Activated naive CD4-positive, alpha-beta T cell treated with anti-CD3 and anti-CD28 coated beads, Interleukin-2, amount 50 U/mL, for 16 hours (primary cell): ENCODE data around the gene KCNH5.

ENCODE experiments used
- DNase-seq: peaks from one replicate; pipeline ENCODE4 v3.0.0-alpha.2; 2020

KCNH5 gene

GRCh38 chr14:63045234-63045611 lies at the start of gene KCNH5:
TSS of gene KCNH5 (minus strand) at chr14:63045458. CDS start at chr14:63045186, 272 bp downstream.
- peak; percentile 11 for DNase-seq

DNA sequence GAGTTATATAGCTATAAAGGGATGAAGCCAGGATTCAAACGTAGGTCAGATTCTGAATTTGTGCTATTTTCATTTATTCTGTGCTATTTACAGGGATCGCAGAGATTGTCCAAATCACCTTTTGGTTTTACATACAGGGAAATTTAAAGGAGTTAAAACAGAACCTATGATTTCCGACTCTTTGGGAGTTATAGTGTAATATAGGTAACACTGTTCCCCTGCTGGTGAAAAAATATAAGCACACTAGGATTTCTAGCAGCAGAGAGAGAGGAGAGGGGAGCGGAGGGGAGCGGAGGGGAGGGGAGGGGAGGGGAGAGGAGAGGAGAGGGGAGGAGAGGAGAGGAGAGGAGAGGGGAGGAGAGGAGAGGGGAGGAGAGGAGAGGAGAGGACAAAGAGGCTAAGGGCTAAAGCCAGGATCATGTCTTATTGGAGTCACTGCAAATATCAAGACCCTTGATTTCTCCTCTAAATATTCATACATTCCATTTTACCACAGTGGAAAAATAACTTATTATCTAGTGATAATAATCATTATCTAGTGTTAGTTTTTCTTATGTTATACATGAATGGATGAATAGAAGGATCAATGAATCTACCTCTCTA lies 46.2 kb upstream of the KCNH5 start:
- no peak for DNase-seq

GRCh38 chr14:63088865-63089264 lies 43.6 kb upstream of the KCNH5 start:
- DNase-seq: no peak

- DNase-seq: no peak
Measured at GRCh38 chr14:63078569-63078968, 33.3 kb upstream of the KCNH5 start.

GRCh38 chr14:63076488-63076887 lies 31.2 kb upstream of the KCNH5 start:
- no peak for DNase-seq

DNA sequence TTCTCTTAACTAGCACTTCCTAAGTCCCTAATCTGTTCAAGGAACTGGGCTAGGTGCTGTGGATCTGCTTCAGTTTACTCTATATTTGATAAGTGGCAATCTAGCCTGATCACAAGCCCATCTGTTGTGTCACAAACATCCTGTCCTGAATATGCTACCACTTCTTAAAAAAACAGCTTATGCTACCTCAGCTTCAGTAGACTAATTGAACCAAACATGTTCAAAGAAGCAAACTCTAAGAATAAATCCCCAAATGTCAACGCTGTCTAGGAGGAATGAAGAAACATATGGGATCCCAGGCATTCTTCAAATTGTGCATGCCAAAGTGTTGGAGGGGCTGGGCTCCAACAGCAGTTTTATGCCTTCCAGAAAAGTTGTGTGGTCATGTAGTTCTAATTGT lies 10.4 kb upstream of the KCNH5 start:
- DNase-seq: no peak

GRCh38 chr14:63051992-63052391 lies 6.7 kb upstream of the KCNH5 start:
- no peak for DNase-seq

DNA sequence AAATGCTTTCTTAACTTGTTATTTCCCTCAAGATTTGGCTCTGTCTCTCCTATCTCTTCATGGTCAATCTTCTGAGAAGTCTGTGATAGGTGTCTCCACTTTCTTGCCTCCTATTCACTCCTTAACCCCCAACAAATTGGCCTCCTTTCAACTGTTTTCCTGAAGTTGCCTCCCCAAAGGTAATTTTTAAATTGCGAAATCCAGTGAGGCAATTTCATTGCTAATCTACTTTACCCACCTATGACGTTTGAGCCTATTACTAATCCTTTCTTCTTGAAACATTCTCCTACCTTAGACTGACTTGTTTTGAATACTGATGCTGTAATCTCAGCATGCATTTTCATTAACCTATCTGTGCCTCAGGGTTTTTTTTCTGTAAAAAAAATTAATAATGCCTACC lies 6.0 kb upstream of the KCNH5 start:
- no peak for DNase-seq

DNA sequence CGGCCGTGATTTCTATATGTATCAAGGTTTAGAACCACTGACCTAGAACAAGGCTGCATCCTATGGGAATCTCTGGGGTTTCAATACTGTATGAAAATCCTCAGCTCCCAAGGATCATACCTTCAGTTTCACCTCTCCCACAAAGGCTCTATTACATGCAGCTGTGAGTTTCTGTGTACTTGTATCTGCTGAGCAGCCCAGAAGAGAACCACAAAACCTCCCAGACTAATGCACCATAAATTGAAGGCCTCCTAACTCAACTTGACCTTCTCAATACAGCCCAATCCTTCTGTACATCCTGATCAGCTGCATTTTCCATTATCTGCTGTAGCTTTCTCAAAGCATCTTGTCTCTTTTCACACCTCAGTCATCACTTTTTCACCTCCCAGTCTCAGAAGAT lies 5.4 kb upstream of the KCNH5 start:
- no peak for DNase-seq

- DNase-seq: no peak
Measured at GRCh38 chr14:63046339-63047268, 1.3 kb upstream of the KCNH5 start.

DNA sequence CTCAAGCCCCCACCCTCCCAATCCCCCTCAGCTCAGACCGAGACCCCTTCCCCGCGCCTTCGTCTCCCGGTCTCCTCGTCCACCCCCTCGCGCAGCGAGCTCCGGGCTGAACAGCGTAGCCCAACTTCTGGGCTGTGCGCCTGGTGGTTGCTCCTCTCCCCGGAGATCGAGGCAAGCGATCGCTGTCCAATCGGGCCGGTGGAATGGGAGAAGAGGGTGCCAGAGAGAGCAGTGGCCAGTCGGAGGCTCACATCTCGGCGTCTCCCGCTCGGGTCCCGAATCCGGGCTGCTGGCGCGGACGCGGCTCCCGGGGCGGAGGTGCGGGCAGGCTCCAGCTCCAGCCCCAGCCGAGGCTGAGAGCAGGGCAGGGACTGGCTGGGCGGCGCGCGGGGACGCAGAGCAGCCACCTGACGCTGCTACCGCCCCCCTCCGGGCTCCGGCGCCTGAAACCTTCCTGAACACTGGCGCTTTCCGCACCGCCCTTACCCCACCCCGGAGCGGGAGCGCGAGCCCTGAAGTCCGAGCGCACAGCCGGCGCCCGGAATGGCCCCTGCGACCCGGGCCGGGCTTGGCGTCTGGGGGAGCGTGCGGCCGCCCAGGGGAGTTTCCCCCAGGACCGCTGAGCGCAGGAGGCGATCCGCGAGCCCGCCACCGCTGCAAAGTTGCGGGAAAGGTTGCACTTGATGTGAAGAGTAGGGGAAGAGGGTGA lies 508 bp upstream of the KCNH5 start:
- DNase-seq: no peak

- no peak for DNase-seq
Measured at GRCh38 chr14:63039866-63040265, 5.4 kb downstream of the KCNH5 start.

DNA sequence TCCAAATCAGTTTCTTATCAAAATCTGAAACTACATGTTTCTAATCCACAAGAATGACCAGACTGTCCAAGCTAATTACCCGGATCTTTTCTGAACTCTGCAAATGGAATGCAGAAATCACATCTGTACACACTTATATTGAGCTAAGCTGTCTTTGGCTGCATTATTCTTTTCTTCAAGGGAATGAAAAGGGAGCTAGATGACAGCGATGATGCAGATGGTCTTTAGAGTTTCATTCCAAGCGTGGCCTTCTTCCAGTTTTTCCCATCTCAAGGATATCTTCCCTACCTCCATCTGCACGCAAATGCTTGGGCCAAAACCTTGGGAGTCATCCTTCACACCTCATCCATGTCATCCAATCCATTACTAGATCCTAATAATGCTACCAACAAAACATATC lies 12.6 kb downstream of the KCNH5 start:
- no peak for DNase-seq

DNA sequence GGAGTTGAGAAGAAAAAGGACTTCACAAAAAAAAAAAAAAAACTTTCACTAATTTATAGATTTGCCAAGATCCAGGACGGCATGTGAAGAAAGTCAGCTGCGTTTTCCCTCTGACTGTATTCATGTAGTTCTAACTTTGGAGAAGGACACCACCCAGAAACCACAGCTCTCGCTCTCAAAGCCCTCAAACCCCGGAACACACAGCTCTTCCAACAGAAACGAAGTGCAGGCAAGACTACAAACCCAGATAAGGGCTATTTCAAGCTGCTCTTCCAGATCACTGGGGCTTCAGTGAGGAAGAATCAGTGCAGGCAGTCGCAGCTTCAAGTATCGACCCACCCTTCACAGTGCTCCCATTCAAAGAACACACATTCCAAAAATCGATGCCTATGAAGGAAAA lies 13.2 kb downstream of the KCNH5 start:
- DNase-seq: no peak

DNA sequence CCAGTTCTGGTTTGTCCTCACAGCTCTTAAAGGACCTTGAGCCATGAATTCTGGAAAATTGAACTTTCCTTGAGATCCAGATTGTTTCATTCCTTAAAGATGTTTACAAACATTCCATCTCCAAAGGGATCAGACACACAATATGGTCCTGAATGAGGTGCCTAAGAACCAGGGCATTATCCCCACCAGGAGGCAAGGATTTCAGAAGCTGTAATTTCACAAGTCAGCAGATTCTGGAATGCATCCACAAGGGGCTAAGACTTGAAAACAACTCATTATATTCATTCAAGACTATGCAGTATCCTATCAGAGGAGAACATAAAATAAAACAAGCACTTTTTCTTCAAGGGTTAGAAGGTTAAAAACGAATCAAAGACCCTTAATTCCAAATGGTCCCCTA lies 15.1 kb downstream of the KCNH5 start:
- no peak for DNase-seq

DNA sequence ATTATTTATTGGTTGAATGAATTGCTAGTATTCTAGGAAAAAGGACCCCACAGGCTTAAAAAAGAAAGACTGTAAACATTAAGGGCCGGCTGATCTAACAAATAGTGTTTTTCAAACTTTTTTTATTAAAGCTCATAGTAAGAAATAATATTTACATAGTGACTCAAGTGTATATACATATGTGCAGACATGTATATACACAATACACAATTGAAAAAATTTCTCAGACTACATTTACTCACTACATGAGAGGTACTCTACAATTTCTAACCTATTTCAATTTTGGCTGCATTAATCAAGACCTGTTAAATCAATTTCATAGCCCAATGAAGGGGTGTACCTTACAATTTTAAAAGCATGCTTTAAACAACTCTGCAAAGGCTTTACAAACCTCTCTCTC lies 17.5 kb downstream of the KCNH5 start:
- no peak for DNase-seq

DNA sequence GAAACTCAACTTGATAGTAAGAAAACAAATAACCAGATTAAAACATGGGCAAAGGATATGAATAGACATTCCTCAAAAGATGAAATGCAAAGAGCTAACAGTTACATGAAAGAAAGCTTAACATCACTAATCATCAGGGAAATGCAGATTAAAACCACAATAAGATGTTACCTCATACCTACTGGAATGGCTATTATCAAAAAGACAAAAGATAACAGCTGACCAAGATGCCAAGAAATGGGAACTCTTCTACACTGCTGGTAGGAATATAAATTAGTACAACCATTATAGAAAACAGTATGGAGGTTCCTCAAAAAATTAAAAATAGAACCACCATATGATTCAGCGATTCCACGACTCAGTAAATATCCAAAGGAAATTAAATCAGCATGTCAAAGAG lies 18.8 kb downstream of the KCNH5 start:
- no peak for DNase-seq

DNA sequence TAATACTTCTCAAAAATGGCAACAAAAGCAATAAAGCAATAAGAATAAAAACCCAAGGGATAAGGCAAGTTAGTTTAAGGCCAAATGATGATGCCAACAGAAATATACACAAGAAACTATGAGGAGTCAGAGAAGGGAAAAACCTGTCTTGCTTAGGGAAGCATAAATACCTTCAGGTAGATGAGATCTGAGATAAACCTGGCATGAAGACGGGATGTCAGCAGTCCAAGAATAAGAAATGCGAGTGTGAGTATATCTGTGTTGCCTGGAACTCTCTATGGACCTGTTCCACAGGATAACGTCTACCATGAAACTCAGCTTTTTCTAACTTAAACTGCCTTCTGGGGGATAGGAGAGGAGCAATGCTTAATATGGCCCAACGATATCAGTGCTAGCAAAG lies 30.6 kb downstream of the KCNH5 start:
- no peak for DNase-seq

DNA sequence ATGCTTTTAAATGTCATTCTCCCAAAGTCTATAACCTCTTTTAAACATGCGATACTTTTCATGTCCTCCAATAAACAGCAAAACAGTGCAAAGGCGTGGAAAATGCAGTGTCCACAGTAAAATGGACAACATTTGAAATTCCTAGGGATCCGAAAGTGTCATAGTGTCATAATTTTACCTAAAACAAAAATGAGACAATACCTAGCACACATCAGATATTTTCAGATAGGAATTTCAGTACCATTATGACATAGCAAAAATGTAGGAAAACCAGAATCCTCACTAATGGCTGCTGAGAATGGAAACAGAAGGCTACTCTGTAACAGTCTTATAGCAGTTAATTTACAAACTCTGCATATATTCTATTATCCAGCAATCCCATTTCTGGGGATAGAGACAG lies 33.1 kb downstream of the KCNH5 start:
- DNase-seq: no peak

DNA sequence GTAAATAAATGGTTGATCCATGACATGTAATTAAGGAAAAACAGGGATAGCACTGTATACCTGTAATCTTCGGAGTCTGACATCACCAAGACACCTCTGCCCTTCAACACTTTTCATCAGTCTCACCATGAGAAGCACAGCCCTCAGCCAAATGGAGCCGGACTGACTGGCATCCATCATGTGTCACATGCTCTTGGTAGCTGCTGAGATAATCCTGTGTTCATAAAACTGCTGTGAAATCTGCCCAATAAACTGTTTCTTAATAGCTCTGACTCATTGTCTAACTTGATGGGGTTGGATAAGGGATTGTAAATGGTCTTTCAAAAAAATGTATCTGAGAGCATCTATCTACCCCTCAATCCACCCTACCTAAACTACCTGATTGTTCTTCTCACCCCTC lies 33.6 kb downstream of the KCNH5 start:
- DNase-seq: no peak

DNA sequence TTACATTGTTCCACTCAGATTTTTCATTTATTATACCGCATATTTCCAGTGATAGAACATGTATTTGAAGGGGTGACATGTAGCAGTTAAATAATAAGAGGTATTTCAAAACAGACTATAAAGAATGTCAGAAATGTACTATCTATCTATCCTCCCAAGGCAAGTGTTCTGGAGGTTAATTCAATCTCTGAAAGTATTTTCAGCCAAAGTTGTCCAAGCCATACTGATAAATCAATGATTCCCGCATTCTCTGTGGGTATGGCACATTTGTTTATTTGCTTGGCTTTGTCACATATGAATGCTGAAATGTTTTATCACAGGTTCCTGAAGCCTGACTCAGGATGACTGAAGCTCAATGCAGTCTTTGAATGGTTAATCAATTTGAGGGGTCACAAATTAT lies 35.8 kb downstream of the KCNH5 start:
- DNase-seq: no peak

DNA sequence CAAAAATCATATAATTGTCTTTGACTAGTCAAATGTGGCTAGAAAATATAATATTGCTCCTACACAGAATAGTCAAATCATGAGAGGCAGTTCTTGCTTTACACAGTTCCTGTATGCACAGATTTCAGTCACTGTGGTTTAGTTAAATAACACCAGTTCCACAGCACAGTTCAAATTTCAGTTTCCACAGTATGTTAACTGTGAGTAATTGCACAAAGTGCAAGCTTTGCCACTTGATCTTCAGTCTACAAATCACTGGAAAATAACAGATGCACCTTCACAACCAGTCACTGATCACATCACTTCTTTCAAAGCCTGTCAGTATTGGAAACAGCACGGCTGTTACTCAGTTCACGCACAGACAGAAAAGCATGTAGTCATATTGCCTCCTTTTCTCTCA lies 38.7 kb downstream of the KCNH5 start:
- no peak for DNase-seq

GRCh38 chr14:62994096-62994495 lies 51.2 kb downstream of the KCNH5 start:
- no peak for DNase-seq

DNA sequence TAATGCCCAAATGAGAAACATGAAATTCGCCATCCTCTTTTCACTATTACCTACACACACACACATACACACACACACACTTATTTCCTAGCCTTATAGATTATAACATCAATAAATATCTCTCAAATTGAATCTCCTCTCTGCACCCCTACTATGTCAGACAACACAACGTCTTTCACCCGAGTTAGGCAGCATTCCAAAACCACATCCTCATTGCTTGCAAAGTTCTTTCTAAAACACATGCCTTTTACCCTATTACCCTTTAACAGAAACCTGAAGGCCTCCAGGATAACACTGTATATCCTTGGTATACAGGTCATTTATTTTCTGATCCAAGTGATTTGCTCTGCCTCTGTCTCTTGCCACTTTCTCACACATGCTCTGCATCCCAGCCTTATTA lies 56.3 kb downstream of the KCNH5 start:
- no peak for DNase-seq
